HEK293T (cell line): ENCODE measurements around the gene PRICKLE3.

Experiments
- ARNT ChIP-seq: fragments of 450-650 bp; IDR thresholded peaks from 2 replicates; pipeline ENCODE4 v1.6.1; 2017; ENCODE audit warnings: mild to moderate bottlenecking
- BHLHE40 ChIP-seq: fragments of 450-650 bp; IDR thresholded peaks from 2 replicates; pipeline ENCODE4 v1.6.1; 2016; ENCODE audit warnings: mild to moderate bottlenecking, moderate library complexity, borderline replicate concordance
- CTBP1 ChIP-seq: fragments of 450-650 bp; IDR thresholded peaks from 2 replicates; pipeline ENCODE4 v1.6.1; 2016; ENCODE audit warnings: borderline replicate concordance
- ELF4 ChIP-seq: fragments of 450-650 bp; IDR thresholded peaks from 2 replicates; pipeline ENCODE4 v1.6.1; 2017; ENCODE audit warnings: antibody characterized with exemption
- FOXK2 ChIP-seq: fragments of 450-650 bp; IDR thresholded peaks from 2 replicates; pipeline ENCODE4 v1.6.1; 2016; ENCODE audit warnings: mild to moderate bottlenecking
- FOXM1 ChIP-seq: fragments of 450-650 bp; IDR thresholded peaks from 2 replicates; pipeline ENCODE4 v1.6.1; 2017; ENCODE audit warnings: mild to moderate bottlenecking, borderline replicate concordance
- HDGF ChIP-seq: fragments of 450-650 bp; IDR thresholded peaks from 2 replicates; pipeline ENCODE4 v1.6.1; 2017; ENCODE audit warnings: antibody characterized with exemption, borderline replicate concordance
- SP1 ChIP-seq: fragments of 450-650 bp; IDR thresholded peaks from 2 replicates; pipeline ENCODE4 v1.6.1; 2017
- SUZ12 ChIP-seq: fragments of 450-650 bp; IDR thresholded peaks from 2 replicates; pipeline ENCODE4 v1.6.1; 2016; ENCODE audit warnings: mild to moderate bottlenecking
- ZNF384 ChIP-seq: fragments of 450-650 bp; IDR thresholded peaks from 2 replicates; pipeline ENCODE4 v1.6.1; 2016
- TF ChIP-seq, protein P1 (sequence below): fragments of 450-650 bp; IDR thresholded peaks from 2 replicates; pipeline ENCODE4 v1.6.1; 2016

DNA sequence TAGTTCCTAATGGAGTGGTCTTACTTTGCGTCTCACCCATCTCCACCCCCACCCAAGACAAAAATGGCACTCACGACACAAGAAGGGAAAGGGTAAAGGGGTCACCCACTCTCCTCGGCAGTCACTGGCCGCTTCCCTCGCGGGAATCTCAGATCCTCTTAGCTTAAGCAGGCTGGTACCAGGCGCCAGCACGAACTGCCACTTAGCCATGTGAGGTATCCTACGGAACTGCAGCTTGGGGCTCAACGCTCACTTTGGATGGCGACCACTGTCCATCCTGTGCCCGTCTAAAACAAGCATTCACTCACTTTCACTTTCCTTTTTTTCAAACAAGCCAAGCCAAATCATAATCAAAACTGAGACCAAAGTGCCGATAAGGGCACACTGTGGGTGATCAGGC, 38.2 kb downstream of the PRICKLE3 start:
- no peak for TF ChIP-seq FOXM1
- no peak for TF ChIP-seq ELF4
- no peak for TF ChIP-seq FOXK2
- TF ChIP-seq SP1 = no peak
- no peak for TF ChIP-seq BHLHE40
- TF ChIP-seq ZNF384 = no peak
- TF ChIP-seq HDGF = no peak
- TF ChIP-seq CTBP1 = no peak
- TF ChIP-seq, protein P1, sequence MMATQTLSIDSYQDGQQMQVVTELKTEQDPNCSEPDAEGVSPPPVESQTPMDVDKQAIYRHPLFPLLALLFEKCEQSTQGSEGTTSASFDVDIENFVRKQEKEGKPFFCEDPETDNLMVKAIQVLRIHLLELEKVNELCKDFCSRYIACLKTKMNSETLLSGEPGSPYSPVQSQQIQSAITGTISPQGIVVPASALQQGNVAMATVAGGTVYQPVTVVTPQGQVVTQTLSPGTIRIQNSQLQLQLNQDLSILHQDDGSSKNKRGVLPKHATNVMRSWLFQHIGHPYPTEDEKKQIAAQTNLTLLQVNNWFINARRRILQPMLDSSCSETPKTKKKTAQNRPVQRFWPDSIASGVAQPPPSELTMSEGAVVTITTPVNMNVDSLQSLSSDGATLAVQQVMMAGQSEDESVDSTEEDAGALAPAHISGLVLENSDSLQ = no peak
- TF ChIP-seq SUZ12 = no peak
- TF ChIP-seq ARNT = no peak
